ENCODE measurements around the gene DNAH6.

The DNAH6 gene

DNA sequence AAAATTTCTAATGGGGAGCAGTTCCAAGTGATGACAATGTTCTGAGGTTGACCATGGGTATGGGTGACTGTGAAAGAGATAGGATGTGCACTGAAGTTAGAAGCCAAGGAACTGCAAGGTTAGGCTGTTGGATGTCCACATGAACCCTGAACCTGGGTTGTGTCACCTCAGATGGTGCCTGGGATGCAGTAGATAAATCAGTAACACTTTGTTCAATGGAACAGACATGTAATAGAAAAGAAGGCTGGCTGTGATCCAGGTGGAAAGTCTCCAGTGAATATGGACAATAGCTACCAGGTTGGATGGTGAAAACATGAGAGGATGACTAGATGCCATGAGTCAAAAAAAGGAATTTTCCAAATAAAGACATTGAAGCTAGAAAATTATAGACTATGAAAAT lies 233.1 kb downstream of the DNAH6 start:
- no peaks in the 10 kb centered on the region for H3K27me3 Mint-ChIP-seq (ENCODE audit: low read depth, poor library complexity)
- no peak overlapping the region for H3K27ac Mint-ChIP-seq
- no peaks in the 10 kb centered on the region for H3K4me1 Mint-ChIP-seq
- H3K4me3 Mint-ChIP-seq: no peak overlapping the region
- no peaks in the 10 kb centered on the region for H3K9me3 Mint-ChIP-seq
- H3K36me3 Mint-ChIP-seq (ENCODE audit: low read depth): no peaks in the 10 kb centered on the region
- no peak for DNase-seq
- TF ChIP-seq, protein P1, sequence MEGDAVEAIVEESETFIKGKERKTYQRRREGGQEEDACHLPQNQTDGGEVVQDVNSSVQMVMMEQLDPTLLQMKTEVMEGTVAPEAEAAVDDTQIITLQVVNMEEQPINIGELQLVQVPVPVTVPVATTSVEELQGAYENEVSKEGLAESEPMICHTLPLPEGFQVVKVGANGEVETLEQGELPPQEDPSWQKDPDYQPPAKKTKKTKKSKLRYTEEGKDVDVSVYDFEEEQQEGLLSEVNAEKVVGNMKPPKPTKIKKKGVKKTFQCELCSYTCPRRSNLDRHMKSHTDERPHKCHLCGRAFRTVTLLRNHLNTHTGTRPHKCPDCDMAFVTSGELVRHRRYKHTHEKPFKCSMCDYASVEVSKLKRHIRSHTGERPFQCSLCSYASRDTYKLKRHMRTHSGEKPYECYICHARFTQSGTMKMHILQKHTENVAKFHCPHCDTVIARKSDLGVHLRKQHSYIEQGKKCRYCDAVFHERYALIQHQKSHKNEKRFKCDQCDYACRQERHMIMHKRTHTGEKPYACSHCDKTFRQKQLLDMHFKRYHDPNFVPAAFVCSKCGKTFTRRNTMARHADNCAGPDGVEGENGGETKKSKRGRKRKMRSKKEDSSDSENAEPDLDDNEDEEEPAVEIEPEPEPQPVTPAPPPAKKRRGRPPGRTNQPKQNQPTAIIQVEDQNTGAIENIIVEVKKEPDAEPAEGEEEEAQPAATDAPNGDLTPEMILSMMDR (IDR thresholded peaks at IDR 0.05): no peak

- H3K27me3 Mint-ChIP-seq (ENCODE audit: low read depth, poor library complexity): no peaks in the 10 kb centered on the region
- H3K36me3 Mint-ChIP-seq (ENCODE audit: low read depth): no peaks in the 10 kb centered on the region
- H3K4me3 Mint-ChIP-seq: no peak overlapping the region
- no peak overlapping the region for H3K27ac Mint-ChIP-seq
- DNase-seq: no peak
- TF ChIP-seq, protein P1 (IDR thresholded peaks at IDR 0.05): no peak
- H3K4me1 Mint-ChIP-seq: no peaks in the 10 kb centered on the region
- H3K9me3 Mint-ChIP-seq: no peaks in the 10 kb centered on the region
Observed at GRCh38 chr2:84755096-84755495, 238.8 kb downstream of the DNAH6 start.

DNA sequence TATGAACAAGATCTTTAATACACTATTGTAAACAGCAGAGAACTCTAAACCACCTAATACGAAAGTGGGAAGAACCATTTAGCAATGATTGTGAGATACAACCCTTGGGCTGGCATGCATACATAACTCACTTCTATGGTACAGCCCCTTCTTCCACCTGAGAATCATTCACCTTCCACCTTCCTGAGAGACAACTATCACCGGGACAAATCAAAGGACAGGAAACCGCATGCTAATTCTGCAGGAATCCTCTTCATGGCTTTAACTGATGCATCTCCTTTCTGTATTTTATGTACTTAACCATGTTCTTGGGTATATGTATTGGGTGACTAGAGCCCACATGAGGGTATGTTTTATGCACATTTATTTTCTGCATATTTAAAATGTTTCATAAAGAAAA lies 241.3 kb downstream of the DNAH6 start:
- H3K4me3 Mint-ChIP-seq: no peak overlapping the region
- no peaks in the 10 kb centered on the region for H3K36me3 Mint-ChIP-seq (ENCODE audit: low read depth)
- H3K27me3 Mint-ChIP-seq (ENCODE audit: low read depth, poor library complexity): no peaks in the 10 kb centered on the region
- TF ChIP-seq, protein P1 (IDR thresholded peaks at IDR 0.05): no peak
- H3K27ac Mint-ChIP-seq: no peak overlapping the region
- no peak for DNase-seq
- H3K4me1 Mint-ChIP-seq: no peaks in the 10 kb centered on the region
- no peaks in the 10 kb centered on the region for H3K9me3 Mint-ChIP-seq

- Mint-ChIP-seq H3K36me3 (ENCODE audit: low read depth) (no peaks in the 10 kb centered on the region), H3K4me3 (no peak overlapping the region), H3K4me1 (no peaks in the 10 kb centered on the region), H3K27ac (no peak overlapping the region), H3K9me3 (peaks cover 15% of the 10 kb centered on the region), H3K27me3 (ENCODE audit: low read depth, poor library complexity) (peaks cover 11% of the 10 kb centered on the region)
- TF ChIP-seq, protein P1 (IDR thresholded peaks at IDR 0.05): no peak
- no peak for DNase-seq
Observed at GRCh38 chr2:84766791-84767190, 250.5 kb downstream of the DNAH6 start.

DNA sequence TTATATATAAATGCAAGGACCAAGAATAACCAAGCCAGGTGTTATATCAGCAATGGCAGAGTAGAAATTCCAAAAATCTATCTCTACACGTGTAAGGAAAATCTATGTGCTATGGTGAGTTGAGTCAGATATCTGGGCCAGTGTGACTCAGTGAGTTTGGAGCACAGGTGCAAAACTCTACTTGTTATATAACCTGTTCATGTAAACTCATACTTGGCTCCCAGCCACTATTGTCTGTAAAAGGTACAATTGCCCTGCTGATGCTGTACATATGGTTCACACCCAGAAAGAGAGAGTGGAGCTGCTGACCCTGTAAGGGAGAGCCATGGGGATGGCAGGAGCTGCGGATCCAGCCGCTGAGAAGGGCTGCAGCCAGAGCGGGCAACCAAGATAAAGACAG lies 252.5 kb downstream of the DNAH6 start:
- DNase-seq: no peak
- Mint-ChIP-seq H3K36me3 (ENCODE audit: low read depth) (no peaks in the 10 kb centered on the region), H3K4me1 (no peaks in the 10 kb centered on the region), H3K4me3 (no peak overlapping the region), H3K9me3 (peaks cover 33% of the 10 kb centered on the region), H3K27ac (no peak overlapping the region), H3K27me3 (ENCODE audit: low read depth, poor library complexity) (peaks cover 5% of the 10 kb centered on the region)
- TF ChIP-seq, protein P1 (IDR thresholded peaks at IDR 0.05): no peak

DNA sequence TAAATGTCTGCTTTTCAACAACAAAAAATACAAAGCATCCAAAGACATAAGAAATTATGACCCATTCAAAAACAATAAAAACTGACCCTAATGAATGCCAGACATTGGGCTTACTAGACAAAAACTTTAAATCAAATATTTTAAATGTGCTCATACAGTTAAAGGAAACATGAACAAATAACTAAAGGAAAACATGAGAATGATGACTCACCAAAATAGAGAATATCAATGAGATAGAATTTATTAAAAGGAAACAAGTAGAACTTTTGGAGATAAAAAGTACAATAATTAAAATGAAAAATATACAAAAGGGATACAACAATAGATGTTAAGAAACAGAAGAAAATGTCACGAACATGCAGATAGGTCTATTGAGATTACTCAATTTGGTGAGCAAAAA lies 254.0 kb downstream of the DNAH6 start:
- Mint-ChIP-seq H3K9me3 (peaks cover 48% of the 10 kb centered on the region), H3K27me3 (ENCODE audit: low read depth, poor library complexity) (peaks cover 5% of the 10 kb centered on the region), H3K4me1 (no peaks in the 10 kb centered on the region), H3K4me3 (no peak overlapping the region), H3K27ac (no peak overlapping the region), H3K36me3 (ENCODE audit: low read depth) (no peaks in the 10 kb centered on the region)
- no peak for DNase-seq
- TF ChIP-seq, protein P1 (IDR thresholded peaks at IDR 0.05): no peak
